GM21786 (cell line): Measurements from ENCODE around the gene GNRHR.

ENCODE experiments used
- ATAC-seq: cut with Tn5 transposase; IDR thresholded peaks from one replicate; pipeline ENCODE4 v1.9.1; 2021; ENCODE audit not compliant: unreplicated experiment

GNRHR gene

GRCh38 chr4:67700738-67701516 lies 53.3 kb downstream of the GNRHR start, which contains the start of gene UBA6:
Gene UBA6 (minus strand): TSS chr4:67701155. CDS start chr4:67701119, 36 bp downstream.
- peak; percentile 98 for ATAC-seq

DNA sequence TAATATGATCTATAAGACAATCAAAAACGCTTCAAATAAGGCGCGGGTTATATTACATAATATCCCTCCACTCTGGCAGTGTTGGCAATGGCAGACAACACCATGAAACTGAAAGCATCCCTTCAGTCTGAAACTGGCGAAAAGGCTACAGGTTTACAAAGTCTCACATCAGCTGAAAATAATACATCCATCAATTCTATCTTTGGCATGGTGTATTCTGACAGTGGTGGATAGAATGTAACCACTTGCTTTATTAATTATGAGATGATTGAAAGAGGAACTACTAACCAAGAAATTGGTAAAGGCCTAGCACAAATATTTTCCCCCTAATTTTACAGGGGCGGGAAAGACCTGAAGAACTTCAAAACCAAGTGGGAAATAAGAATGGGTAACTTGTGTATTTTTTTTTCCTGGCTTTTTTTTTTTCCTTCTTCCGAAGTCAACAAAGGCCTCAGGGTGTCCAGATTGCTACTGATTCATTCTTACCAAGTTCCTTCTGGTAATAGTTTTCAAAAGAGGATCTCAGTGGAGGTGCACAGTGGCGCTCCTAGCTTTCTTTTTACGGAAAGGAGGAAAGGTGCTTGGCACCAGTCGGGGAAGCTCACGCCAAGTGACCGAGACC lies 54.0 kb downstream of the GNRHR start:
- peak; percentile 2 for ATAC-seq

DNA sequence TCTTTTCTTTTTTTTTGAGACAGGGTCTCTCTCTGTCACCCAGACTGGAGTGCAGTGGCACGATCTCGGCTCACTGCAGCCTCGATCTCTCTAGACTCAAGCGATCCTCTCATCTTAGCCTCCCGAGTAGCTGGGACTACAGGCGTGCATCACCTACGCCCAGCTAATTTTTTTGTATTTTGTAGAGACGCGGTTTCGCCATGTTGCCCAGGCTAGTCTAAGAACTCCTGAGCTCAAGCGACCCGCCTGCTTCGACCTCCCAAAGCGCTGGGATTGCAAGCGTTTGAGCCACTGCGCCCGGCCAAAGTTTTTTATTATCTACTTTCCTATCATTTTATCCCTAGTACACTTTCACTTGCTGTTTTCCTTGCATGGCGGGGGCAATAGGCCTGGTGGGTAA lies 54.6 kb downstream of the GNRHR start:
- ATAC-seq = no peak

- ATAC-seq = no peak
Observed at GRCh38 chr4:67697860-67698687, 56.1 kb downstream of the GNRHR start.

DNA sequence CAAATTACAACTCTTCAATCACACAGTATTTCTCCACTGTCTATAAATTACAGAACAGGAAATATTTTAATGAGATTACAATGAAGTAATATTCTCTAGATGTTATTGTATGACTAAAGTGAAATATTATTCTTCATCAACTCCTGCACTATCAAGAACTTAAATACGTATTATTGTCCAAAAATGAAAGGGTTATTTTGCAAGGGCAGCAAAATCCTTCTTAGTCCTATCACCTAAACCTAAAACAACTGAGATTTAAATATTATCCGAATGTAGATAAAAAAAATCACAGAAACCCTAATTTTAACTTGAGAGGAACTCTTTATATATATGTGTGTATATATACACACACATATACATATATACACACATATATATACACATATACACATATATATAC lies 58.1 kb downstream of the GNRHR start:
- ATAC-seq = no peak

DNA sequence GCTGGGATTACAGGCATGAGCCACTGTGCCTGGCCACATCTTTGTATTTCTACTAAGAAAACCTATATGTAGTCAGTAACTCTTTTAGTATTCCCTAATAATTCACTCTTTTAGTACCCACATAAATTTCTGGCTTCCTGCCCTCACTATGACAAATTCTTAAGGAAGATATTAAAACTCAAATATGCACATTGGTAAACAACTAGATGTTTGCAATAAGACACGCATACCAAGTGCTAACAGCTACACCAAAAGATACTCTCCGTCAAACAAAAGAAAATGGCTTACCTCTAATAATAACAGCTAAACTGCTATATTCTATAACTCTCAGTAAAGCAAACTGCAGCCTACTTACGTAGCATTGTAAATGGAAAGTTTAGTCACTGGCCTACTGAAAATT lies 59.5 kb downstream of the GNRHR start:
- ATAC-seq = no peak

GRCh38 chr4:67691328-67691727 lies 62.9 kb downstream of the GNRHR start:
- no peak for ATAC-seq
